H1 (cell line): Measurements from ENCODE around the gene MDH1B. TPM values are rescaled to one million over a fixed set of nuclear protein-coding genes. Genes with fewer than 3 reads are reported as not detected.

Experiments used
- CTCF ChIA-PET: fragments of 300-600 bp; sonication (Branson Sonifier 250); formaldehyde crosslinking; loops from one replicate; lab custom pipeline; 2021; ENCODE audit not compliant: partially characterized antibody; lab: Charles Lee
- POLR2A ChIA-PET: fragments of 300-600 bp; sonication (Branson Sonifier 250); formaldehyde crosslinking; loops from one replicate; lab custom pipeline; 2021; ENCODE audit warnings: inconsistent platforms; ENCODE audit not compliant: partially characterized antibody; lab: Charles Lee
- DNase-seq, 2 experiments: peaks; one replicate each; pipeline versions ENCODE4 v3.0.0 to v3.0.0-alpha.2; 2010 to 2022; ENCODE audit warnings: low spot score in 2 of 2, low read depth in 1 of 2, mixed read lengths in 1 of 2
- FAIRE-seq: peaks from 2 replicates; lab custom pipeline; 2011; peaks lifted over from hg19 to GRCh38; lab: Jason Lieb, UNC
- H2AFZ ChIP-seq: 2 replicates; pipeline ENCODE4 v1.8.1; 2012; ENCODE audit warnings: low read length, inconsistent platforms
- H2AK5ac ChIP-seq: 2 replicates; pipeline ENCODE4 v1.6.1; 2013; ENCODE audit warnings: low read depth, low read length
- H2BK120ac ChIP-seq: replicated peaks from 2 replicates; pipeline ENCODE3; 2013; ENCODE audit warnings: low read depth, low read length, inconsistent platforms
- H2BK12ac ChIP-seq: 2 replicates; pipeline ENCODE4 v1.6.1; 2013; ENCODE audit warnings: low read depth, low read length
- H2BK15ac ChIP-seq: 2 replicates; pipeline ENCODE4 v1.6.1; 2013; ENCODE audit warnings: low read length
- H2BK20ac ChIP-seq: 2 replicates; pipeline ENCODE4 v1.6.1; 2013; ENCODE audit warnings: low read length
- H2BK5ac ChIP-seq: 2 replicates; pipeline ENCODE4 v1.6.1; 2013; ENCODE audit warnings: low read depth, low read length
- H3K14ac ChIP-seq: 2 replicates; pipeline ENCODE4 v1.6.1; 2013; ENCODE audit warnings: inconsistent platforms; ENCODE audit not compliant: insufficient read length
- H3K18ac ChIP-seq: 2 replicates; pipeline ENCODE4 v1.6.1; 2013; ENCODE audit warnings: low read length; ENCODE audit errors: extremely low read depth
- H3K23ac ChIP-seq: 2 replicates; pipeline ENCODE4 v1.6.1; 2013; ENCODE audit warnings: inconsistent platforms; ENCODE audit not compliant: insufficient read length
- H3K23me2 ChIP-seq: 2 replicates; pipeline ENCODE4 v1.6.1; 2013; ENCODE audit warnings: low read depth, low read length
- H3K27ac ChIP-seq: 2 replicates; pipeline ENCODE4 v1.6.1; 2011; ENCODE audit warnings: low read depth, low read length, inconsistent platforms
- H3K27me3 ChIP-seq, 4 experiments: replicated peaks in 1 of 4; 1 replicate in 1 of 4; 2 replicates in 3 of 4; pipeline versions ENCODE4 v1.6.1 to v1.8.1; 2011 to 2013; ENCODE audit warnings: low read length in 3 of 4, mild to moderate bottlenecking in 3 of 4, inconsistent platforms in 2 of 4, mixed read lengths in 2 of 4, moderate library complexity in 1 of 4; ENCODE audit not compliant: control insufficient read depth in 3 of 4, insufficient read depth in 3 of 4; ENCODE audit errors: extremely low read depth in 1 of 4
- H3K36me3 ChIP-seq, 4 experiments: 2 replicates each; pipeline versions ENCODE4 v1.6.1 to v1.8.1; 2011 to 2013; ENCODE audit warnings: mild to moderate bottlenecking in 4 of 4, low read length in 3 of 4, moderate library complexity in 2 of 4, control low read depth in 1 of 4, inconsistent platforms in 1 of 4; ENCODE audit not compliant: insufficient read depth in 4 of 4, control insufficient read depth in 2 of 4
- H3K4ac ChIP-seq: replicated peaks from 2 replicates; pipeline ENCODE3; 2013; ENCODE audit warnings: low read length, low read depth, mixed read lengths, inconsistent platforms; ENCODE audit not compliant: insufficient read length
- H3K4me1 ChIP-seq, 4 experiments: replicated peaks in 1 of 4; 1 replicate in 1 of 4; 2 replicates in 3 of 4; pipeline versions ENCODE4 v1.6.1 to v1.8.1; 2011 to 2013; ENCODE audit warnings: low read length in 3 of 4, inconsistent platforms in 2 of 4, mixed read lengths in 1 of 4; ENCODE audit not compliant: insufficient read depth in 4 of 4, control insufficient read depth in 3 of 4
- H3K4me2 ChIP-seq, 2 experiments: 2 replicates each; pipeline versions ENCODE4 v1.6.1 to v1.8.1; 2011 to 2013; ENCODE audit warnings: low read depth in 2 of 2, low read length in 2 of 2, control low read depth in 1 of 2, inconsistent platforms in 1 of 2, mild to moderate bottlenecking in 1 of 2; ENCODE audit not compliant: insufficient read depth in 1 of 2
- H3K4me3 ChIP-seq, 4 experiments: fragments of 200-600, 300-600 bp in 1 of 4; sonication (generic), shearing (Covaris generic), sonication (Bioruptor Twin) in 1 of 4; 2 replicates each; pipeline versions ENCODE4 v1.5.1 to v1.8.1; 2011 to 2016; ENCODE audit warnings: low read length in 4 of 4, low read depth in 3 of 4, control low read depth in 2 of 4, inconsistent platforms in 2 of 4, mild to moderate bottlenecking in 2 of 4, mixed read lengths in 1 of 4, moderate library complexity in 1 of 4; ENCODE audit not compliant: insufficient read depth in 2 of 4; ENCODE audit errors: extremely low read depth in 1 of 4
- H3K56ac ChIP-seq: replicated peaks from 2 replicates; pipeline ENCODE3; 2013; ENCODE audit warnings: low read depth, mild to moderate bottlenecking, mixed read lengths, low read length, inconsistent platforms; ENCODE audit not compliant: insufficient read length
- H3K79me1 ChIP-seq: 2 replicates; pipeline ENCODE4 v1.6.1; 2013; ENCODE audit warnings: low read depth, low read length, control low read depth
- H3K79me2 ChIP-seq, 2 experiments: 2 replicates each; pipeline versions ENCODE4 v1.6.1 to v1.8.1; 2012 to 2013; ENCODE audit warnings: low read length in 2 of 2, mild to moderate bottlenecking in 2 of 2, inconsistent platforms in 1 of 2; ENCODE audit not compliant: insufficient read depth in 2 of 2, control insufficient read depth in 1 of 2
- H3K9ac ChIP-seq, 4 experiments: replicated peaks in 1 of 4; 1 replicate in 1 of 4; 2 replicates in 3 of 4; pipeline versions ENCODE4 v1.6.1 to v1.8.1; 2011 to 2013; ENCODE audit warnings: low read depth in 3 of 4, low read length in 3 of 4, control low read depth in 2 of 4, mild to moderate bottlenecking in 2 of 4, moderate library complexity in 2 of 4, inconsistent platforms in 1 of 4; ENCODE audit errors: extremely low read depth in 1 of 4
- H3K9me3 ChIP-seq, 2 experiments: 2 replicates each; pipeline versions ENCODE4 v1.6.1 to v1.8.1; 2012 to 2013; ENCODE audit warnings: mild to moderate bottlenecking in 2 of 2, moderate library complexity in 2 of 2, control low read depth in 1 of 2, inconsistent platforms in 1 of 2, low read depth in 1 of 2, low read length in 1 of 2, mixed read lengths in 1 of 2; ENCODE audit not compliant: insufficient read depth in 2 of 2
- H4K20me1 ChIP-seq, 2 experiments: replicated peaks in 1 of 2; 2 replicates each; pipeline versions ENCODE3 to v1.8.1; 2011 to 2013; ENCODE audit warnings: inconsistent platforms in 2 of 2, low read length in 2 of 2, mild to moderate bottlenecking in 1 of 2; ENCODE audit not compliant: insufficient read depth in 2 of 2, control insufficient read depth in 1 of 2
- H4K5ac ChIP-seq: 2 replicates; pipeline ENCODE4 v1.6.1; 2013; ENCODE audit warnings: low read length, low read depth, mixed read lengths, inconsistent platforms; ENCODE audit not compliant: insufficient read length
- H4K8ac ChIP-seq: 2 replicates; pipeline ENCODE4 v1.8.0; 2013; ENCODE audit warnings: mild to moderate bottlenecking, moderate library complexity, low read length, inconsistent platforms; ENCODE audit not compliant: insufficient read depth; ENCODE audit errors: extremely low read depth
- H4K91ac ChIP-seq: replicated peaks from 2 replicates; pipeline ENCODE3; 2013; ENCODE audit warnings: low read length, mixed read lengths, inconsistent platforms; ENCODE audit not compliant: insufficient read length
- BACH1 ChIP-seq: IDR thresholded peaks from 2 replicates; pipeline ENCODE4 v1.6.1; 2012; ENCODE audit warnings: low read length, improper control_type of control experiment
- FOSL1 ChIP-seq: IDR thresholded peaks from 2 replicates; pipeline ENCODE4 v1.6.1; 2011; ENCODE audit warnings: mild to moderate bottlenecking, low read depth, low read length, moderate library complexity; ENCODE audit not compliant: insufficient read depth
- JUND ChIP-seq: IDR thresholded peaks from 2 replicates; pipeline ENCODE4 v1.6.1; 2011; ENCODE audit warnings: mild to moderate bottlenecking, improper control_type of control experiment, low read length
- KDM5A ChIP-seq: fragments of 200-600 bp; IDR thresholded peaks from 2 replicates; pipeline ENCODE4 v1.7.1; 2012; ENCODE audit warnings: mild to moderate bottlenecking, low read length, inconsistent platforms, mixed read lengths
- POLR2AphosphoS5 ChIP-seq: IDR thresholded peaks from 2 replicates; pipeline ENCODE4 v1.6.1; 2011; ENCODE audit warnings: low read depth, low read length
- RNF2 ChIP-seq: fragments of 200-900, 300-1000 bp; sonication (generic); IDR thresholded peaks from 2 replicates; pipeline ENCODE4 v1.7.1; 2016; ENCODE audit warnings: borderline replicate concordance, low read depth, mild to moderate bottlenecking, antibody characterized with exemption, low read length; ENCODE audit not compliant: poor library complexity, severe bottlenecking; ENCODE audit errors: missing control alignments
- SIX5 ChIP-seq: IDR thresholded peaks from 2 replicates; pipeline ENCODE4 v1.6.1; 2011; ENCODE audit warnings: mild to moderate bottlenecking, low read depth, low read length
- SP4 ChIP-seq: IDR thresholded peaks from 2 replicates; pipeline ENCODE4 v1.6.1; 2012; ENCODE audit warnings: low read length, inconsistent platforms
- SRF ChIP-seq: IDR thresholded peaks from 2 replicates; pipeline ENCODE4 v1.6.1; 2011; ENCODE audit warnings: mild to moderate bottlenecking, low read depth, low read length, moderate library complexity
- TBP ChIP-seq: IDR thresholded peaks from 2 replicates; pipeline ENCODE4 v1.6.1; 2011; ENCODE audit warnings: low read depth, low read length, improper control_type of control experiment
- TCF12 ChIP-seq: IDR thresholded peaks from 2 replicates; pipeline ENCODE4 v1.6.1; 2011; ENCODE audit warnings: low read depth, mild to moderate bottlenecking, low read length
- WGBS, 2 experiments: shearing (Covaris generic) in 1 of 2; methylation state at CpG; one replicate each; pipeline versions ENCODE4 v1.1.6 to v1.1.7; 2013 to 2015; ENCODE audit warnings: low lambda C conversion rate in 2 of 2, mixed read lengths in 2 of 2, inconsistent platforms in 1 of 2, low coverage in 1 of 2, missing lambda C conversion rate in 1 of 2; ENCODE audit not compliant: insufficient replicate concordance in 2 of 2, insufficient coverage in 1 of 2, insufficient read length in 1 of 2; ENCODE audit errors: extremely low coverage in 1 of 2, missing lambda C conversion rate in 1 of 2; 5-methylcytosine and 5-hydroxymethylcytosine counted together
- polyA plus RNA-seq, 7 experiments: library from polyadenylated mRNA; depleted of rRNA in 3 of 7; stranded (reverse) in 5 of 7; unstranded in 2 of 7; fragments of >200 nt in 5 of 7; fragments of 200-250 nt in 2 of 7; gene quantifications; 1 replicate in 5 of 7; 2 replicates in 1 of 7; 4 replicates in 1 of 7; pipeline versions ENCODE4 v1.2.1 to v1.2.3, GENCODE V29; 2011 to 2013; ENCODE audit warnings: missing spikeins in 2 of 7, mixed read lengths in 2 of 7
- total RNA-seq: library from RNA; stranded (reverse); fragmentation: NEBNext Ultra II Directional; extraction: Animal tissue kit (Norgen Biotek cat#: 25700); gene quantifications from 2 replicates; pipeline ENCODE4 v1.2.1, GENCODE V29; 2021

Gene MDH1B
- total and polyA plus RNA-seq, 2 of the 8 experiments (the other 6 are each of a cell fraction or from before 2014, with no cell fraction given): 1.5 to 2.1 TPM

GRCh38 chr2:206728277-206729199 is 36.6 kb downstream of the MDH1B start:
- no peak overlapping the region for H2BK15ac ChIP-seq
- H4K91ac ChIP-seq: no peak overlapping the region
- H4K8ac ChIP-seq: no peak overlapping the region
- no peak overlapping the region for H2BK20ac ChIP-seq
- ChIA-PET POLR2A (no interaction called here), CTCF (interaction anchor here (0.7 to 1.9 kb wide), 3 partner anchors 53 to 196 kb away, joined by 3 to 7 read pairs (median 3); no protein-coding TSS in a partner anchor)
- DNase-seq (no peak), FAIRE-seq (no peak)
- no peaks in the 10 kb centered on the region for H3K36me3 ChIP-seq
- H2BK12ac ChIP-seq: no peak overlapping the region
- no peaks in the 10 kb centered on the region for H3K79me2 ChIP-seq
- WGBS, 2 experiments: 87% methylated on average over 7 of the region's 7 CpGs; no CpG with 5 or more reads in 1 of the 2 experiments
- H2AK5ac ChIP-seq: no peak overlapping the region
- H3K23me2 ChIP-seq: no peaks in the 10 kb centered on the region
- H3K9me3 ChIP-seq: no peaks in the 10 kb centered on the region
- no peak overlapping the region for H3K4me2 ChIP-seq
- H4K20me1 ChIP-seq: no peaks in the 10 kb centered on the region
- H3K14ac ChIP-seq: no peak overlapping the region
- H3K79me1 ChIP-seq: no peaks in the 10 kb centered on the region
- no peak overlapping the region for H3K4me3 ChIP-seq
- no peak overlapping the region for H3K9ac ChIP-seq
- no peak overlapping the region for H3K4ac ChIP-seq
- H3K4me1 ChIP-seq: no peaks in the 10 kb centered on the region
- no peak overlapping the region for H3K23ac ChIP-seq
- H3K18ac ChIP-seq: no peak overlapping the region
- no peak overlapping the region for H4K5ac ChIP-seq
- H2AFZ ChIP-seq: no peak overlapping the region
- H2BK120ac ChIP-seq: no peak overlapping the region
- H3K27me3 ChIP-seq: no peaks in the 10 kb centered on the region
- H2BK5ac ChIP-seq: no peak overlapping the region
- H3K27ac ChIP-seq: no peak overlapping the region
- no peak overlapping the region for H3K56ac ChIP-seq
- no peak for TF ChIP-seq POLR2AphosphoS5
- TF ChIP-seq SP4: no peak
- no peak for TF ChIP-seq JUND
- no peak for TF ChIP-seq TBP
- TF ChIP-seq FOSL1: no peak
- TF ChIP-seq SRF: no peak
- no peak for TF ChIP-seq BACH1
- no peak for TF ChIP-seq SIX5
- no peak for TF ChIP-seq KDM5A
- TF ChIP-seq TCF12: no peak
- TF ChIP-seq RNF2: no peak
